ENCODE data around the gene SGCD. TPM values are rescaled to one million over a fixed set of nuclear protein-coding genes. Genes with fewer than 3 reads are reported as not detected.

The SGCD gene
- total and polyA plus RNA-seq, 3 donors from 2014 or later, result 2.8 to 6.1 (median 5.0) TPM

DNA sequence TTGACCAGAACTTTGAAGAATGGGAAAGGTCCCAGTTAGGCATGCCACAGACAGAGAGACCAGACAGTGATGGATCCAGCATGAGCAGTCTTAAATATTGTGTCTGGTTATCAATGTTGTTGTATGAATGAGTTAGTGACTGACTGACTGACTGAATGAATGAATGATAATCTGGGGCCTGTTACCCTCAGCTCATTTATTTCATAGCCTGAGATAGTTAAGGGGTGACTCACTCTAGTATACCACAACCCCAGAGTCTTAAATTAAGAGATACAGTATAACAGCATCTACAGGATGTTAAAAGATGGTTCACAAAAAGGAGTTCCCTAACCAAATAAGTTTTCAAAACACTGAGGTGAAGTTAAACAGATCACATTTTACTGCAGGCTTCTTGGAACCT is 133.5 kb downstream of the SGCD start:
- no peak overlapping the region for H3K27ac ChIP-seq
- no peak overlapping the region for H3K4me3 ChIP-seq
- intact Hi-C loops (cut with DNase I; ENCODE audit: low total_unique reads), result no loop called here
- H3K4me1 ChIP-seq, result no peaks in the 10 kb centered on the region
- no peaks in the 10 kb centered on the region for H3K9me3 ChIP-seq
- no peaks in the 10 kb centered on the region for H3K27me3 ChIP-seq
- TF ChIP-seq POLR2A (IDR thresholded peaks at IDR 0.05), result no peak
- TF ChIP-seq, protein P1, sequence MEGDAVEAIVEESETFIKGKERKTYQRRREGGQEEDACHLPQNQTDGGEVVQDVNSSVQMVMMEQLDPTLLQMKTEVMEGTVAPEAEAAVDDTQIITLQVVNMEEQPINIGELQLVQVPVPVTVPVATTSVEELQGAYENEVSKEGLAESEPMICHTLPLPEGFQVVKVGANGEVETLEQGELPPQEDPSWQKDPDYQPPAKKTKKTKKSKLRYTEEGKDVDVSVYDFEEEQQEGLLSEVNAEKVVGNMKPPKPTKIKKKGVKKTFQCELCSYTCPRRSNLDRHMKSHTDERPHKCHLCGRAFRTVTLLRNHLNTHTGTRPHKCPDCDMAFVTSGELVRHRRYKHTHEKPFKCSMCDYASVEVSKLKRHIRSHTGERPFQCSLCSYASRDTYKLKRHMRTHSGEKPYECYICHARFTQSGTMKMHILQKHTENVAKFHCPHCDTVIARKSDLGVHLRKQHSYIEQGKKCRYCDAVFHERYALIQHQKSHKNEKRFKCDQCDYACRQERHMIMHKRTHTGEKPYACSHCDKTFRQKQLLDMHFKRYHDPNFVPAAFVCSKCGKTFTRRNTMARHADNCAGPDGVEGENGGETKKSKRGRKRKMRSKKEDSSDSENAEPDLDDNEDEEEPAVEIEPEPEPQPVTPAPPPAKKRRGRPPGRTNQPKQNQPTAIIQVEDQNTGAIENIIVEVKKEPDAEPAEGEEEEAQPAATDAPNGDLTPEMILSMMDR (IDR thresholded peaks at IDR 0.05), result no peak
- H3K36me3 ChIP-seq (ENCODE audit: low read depth, missing control alignments), result no peaks in the 10 kb centered on the region
- DNase-seq, result no peak

DNA sequence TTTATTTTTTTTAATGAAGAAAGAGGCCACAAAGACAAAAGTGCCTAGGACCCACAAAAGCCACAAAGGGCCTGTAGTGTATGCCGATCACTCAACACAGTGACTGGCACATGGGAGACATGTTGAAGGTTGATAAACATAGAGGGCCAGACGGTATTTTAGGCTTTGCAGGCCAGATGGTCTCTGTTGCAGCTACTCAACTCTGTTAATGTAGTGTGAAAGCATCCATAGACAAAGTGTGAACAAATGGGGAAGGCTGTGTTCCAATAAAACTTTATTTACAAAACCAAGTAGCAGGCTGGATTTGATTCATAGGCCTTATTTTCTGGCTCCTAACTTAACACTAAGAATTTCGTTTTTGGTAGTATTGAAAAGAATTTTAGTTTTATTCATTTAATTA is 139.9 kb downstream of the SGCD start:
- Histone ChIP-seq H3K36me3 (ENCODE audit: low read depth, missing control alignments) (no peaks in the 10 kb centered on the region), H3K4me3 (no peak overlapping the region), H3K4me1 (no peaks in the 10 kb centered on the region), H3K27ac (no peak overlapping the region), H3K27me3 (no peaks in the 10 kb centered on the region), H3K9me3 (no peaks in the 10 kb centered on the region)
- intact Hi-C loops (cut with DNase I; ENCODE audit: low total_unique reads), result no loop called here
- TF ChIP-seq, protein P1 (IDR thresholded peaks at IDR 0.05), result no peak
- TF ChIP-seq POLR2A (IDR thresholded peaks at IDR 0.05), result no peak
- no peak for DNase-seq
- WGBS, 2 donors, result 84 to 87% methylated on average over 3 of the region's 3 CpGs

DNA sequence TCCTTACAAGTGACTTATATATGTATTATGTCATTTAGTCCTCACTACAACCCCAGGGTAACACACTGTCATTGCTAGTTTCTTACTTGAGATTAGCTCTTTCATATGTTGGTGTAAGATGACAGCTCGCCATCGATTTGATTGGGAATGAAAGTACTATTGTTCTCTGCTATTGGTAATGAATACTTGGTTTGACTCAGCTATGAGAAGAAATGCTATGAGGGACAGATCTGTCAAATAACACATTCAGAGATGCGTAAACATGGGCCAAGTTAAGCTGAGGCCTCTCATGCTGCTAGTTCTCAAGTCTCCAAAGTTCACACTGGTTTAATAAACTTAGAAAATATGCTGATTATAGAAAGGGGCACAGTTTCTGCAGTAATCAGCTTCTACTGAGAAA is 142.7 kb downstream of the SGCD start:
- DNase-seq, result no peak
- no peak for TF ChIP-seq POLR2A (IDR thresholded peaks at IDR 0.05)
- no peaks in the 10 kb centered on the region for H3K36me3 ChIP-seq (ENCODE audit: low read depth, missing control alignments)
- H3K27me3 ChIP-seq, result no peaks in the 10 kb centered on the region
- 90 to 94% methylated on average over 3 of the region's 3 CpGs for WGBS, 2 donors
- no peak overlapping the region for H3K4me3 ChIP-seq
- peaks cover 8% of the 10 kb centered on the region for H3K4me1 ChIP-seq
- intact Hi-C loops (cut with DNase I; ENCODE audit: low total_unique reads), result no loop called here
- H3K27ac ChIP-seq, result no peak overlapping the region
- H3K9me3 ChIP-seq, result no peaks in the 10 kb centered on the region

DNA sequence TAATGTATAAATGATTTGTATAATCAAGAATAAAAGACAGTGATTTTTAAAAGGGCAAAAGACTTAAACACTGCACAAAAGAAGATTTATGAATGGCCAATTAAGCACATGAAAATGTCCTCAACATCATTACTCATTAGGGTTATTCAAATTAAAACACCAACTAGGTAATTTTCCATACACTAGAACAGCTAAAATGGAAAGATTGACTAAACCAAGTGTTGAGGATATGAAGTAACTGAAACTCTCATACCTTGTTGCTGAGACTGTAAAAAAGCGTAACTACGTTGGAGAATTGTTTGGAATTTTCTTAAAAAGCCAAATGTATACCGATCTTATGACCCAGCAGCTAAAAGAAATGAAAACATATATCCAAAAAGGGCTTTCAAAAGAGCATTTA is 144.9 kb downstream of the SGCD start:
- Histone ChIP-seq H3K4me1 (peaks cover 24% of the 10 kb centered on the region), H3K4me3 (no peak overlapping the region), H3K9me3 (no peaks in the 10 kb centered on the region), H3K36me3 (ENCODE audit: low read depth, missing control alignments) (no peaks in the 10 kb centered on the region), H3K27me3 (no peaks in the 10 kb centered on the region), H3K27ac (no peak overlapping the region)
- TF ChIP-seq POLR2A (IDR thresholded peaks at IDR 0.05), result no peak
- TF ChIP-seq, protein P1 (IDR thresholded peaks at IDR 0.05), result no peak
- intact Hi-C loops (cut with DNase I; ENCODE audit: low total_unique reads), result no loop called here
- WGBS, 2 donors, result 87 to 96% methylated on average over 3 of the region's 3 CpGs
- no peak for DNase-seq

DNA sequence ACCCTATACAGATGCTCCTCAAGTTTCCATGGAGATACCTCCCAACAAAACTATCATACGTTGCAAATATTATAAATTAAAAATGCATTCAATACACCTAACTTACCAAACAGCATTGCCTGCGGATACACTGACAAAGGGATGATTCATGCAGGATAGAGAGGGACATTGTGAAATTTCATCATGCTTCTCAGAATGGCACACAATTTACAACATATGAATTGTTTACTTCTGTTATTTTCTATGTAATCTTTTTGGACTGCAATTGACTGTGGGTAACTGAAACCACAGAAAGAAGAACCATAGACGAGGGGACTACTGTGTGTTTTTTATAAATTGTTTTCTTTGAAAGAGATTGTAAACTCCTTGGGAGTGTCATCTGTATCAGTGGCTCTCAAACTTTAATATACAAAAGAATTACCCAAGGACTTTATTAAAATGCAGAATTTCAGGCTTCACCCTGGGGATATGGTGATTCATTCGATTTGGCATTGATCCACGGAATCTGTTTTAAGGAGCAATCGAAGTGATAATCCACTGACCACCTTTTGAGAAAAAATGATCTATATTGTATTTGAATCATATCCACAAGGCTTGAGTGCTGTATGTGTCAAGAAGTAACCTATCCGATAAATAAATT is 146.4 kb downstream of the SGCD start:
- no peak for DNase-seq

More for the DNA sequence above, 146.4 kb downstream of the SGCD start:
- H3K27ac ChIP-seq, result no peak overlapping the region
- WGBS, 2 donors, result 56 to 58% methylated on average over 7 of the region's 7 CpGs
- H3K9me3 ChIP-seq, result no peaks in the 10 kb centered on the region
- H3K4me3 ChIP-seq, result no peak overlapping the region
- no peak for TF ChIP-seq POLR2A (IDR thresholded peaks at IDR 0.05)
- TF ChIP-seq, protein P1 (IDR thresholded peaks at IDR 0.05), result no peak
- intact Hi-C loops (cut with DNase I; ENCODE audit: low total_unique reads), result no loop called here
- no peaks in the 10 kb centered on the region for H3K27me3 ChIP-seq
- H3K36me3 ChIP-seq (ENCODE audit: low read depth, missing control alignments), result no peaks in the 10 kb centered on the region
- peaks cover 30% of the 10 kb centered on the region for H3K4me1 ChIP-seq
